Esophagus muscularis mucosa (tissue), 4 donors: ENCODE data around the gene PDK1. TPM values are rescaled to one million over a fixed set of nuclear protein-coding genes. Genes with fewer than 3 reads are reported as not detected.
"Not testable (repeated sequence)": the region's sequence is repeated elsewhere in the genome, so short reads cannot be mapped to it uniquely, and the experiment has no call there.

Experiments used
- DNase-seq: peaks from one replicate; pipeline ENCODE4 v3.0.0-alpha.2; 2017; ENCODE audit errors: extremely low spot score
- H3K27ac ChIP-seq, 4 donors: fragments of 200-600 bp; sonication (generic); replicated peaks in 1 of 4; 1 replicate in 3 of 4; 2 replicates in 1 of 4; pipeline ENCODE4 v1.5.1; 2016 to 2019; ENCODE audit warnings: mild to moderate bottlenecking in 1 of 4
- H3K27me3 ChIP-seq, 4 donors: fragments of 200-600 bp; sonication (generic); one replicate each; pipeline versions ENCODE4 v1.5.1 to v1.6.0; 2016 to 2019
- H3K36me3 ChIP-seq, 4 donors: fragments of 200-600 bp; sonication (generic); one replicate each; pipeline ENCODE4 v1.5.1; 2016 to 2019
- H3K4me1 ChIP-seq, 4 donors: fragments of 200-600 bp; sonication (generic); one replicate each; pipeline ENCODE4 v1.5.1; 2016 to 2019
- H3K4me3 ChIP-seq, 4 donors: fragments of 200-600 bp; sonication (generic); 1 replicate in 2 of 4; 2 replicates in 2 of 4; pipeline ENCODE4 v1.5.1; 2016 to 2019; ENCODE audit warnings: mild to moderate bottlenecking in 4 of 4, moderate library complexity in 1 of 4
- H3K9me3 ChIP-seq, 4 donors: fragments of 200-600 bp; sonication (generic); 1 replicate in 3 of 4; 2 replicates in 1 of 4; pipeline ENCODE4 v1.5.1; 2016 to 2019
- EP300 ChIP-seq: sonication (generic); formaldehyde crosslinking; IDR thresholded peaks from one replicate; pipeline ENCODE4 v1.6.1; 2017; ENCODE audit warnings: antibody characterized with exemption
- POLR2A ChIP-seq: fragments of 450-650 bp; IDR thresholded peaks from one replicate; pipeline ENCODE4 v1.6.1; 2017; ENCODE audit warnings: antibody characterized with exemption, moderate library complexity, mild to moderate bottlenecking, low read depth
- POLR2AphosphoS5 ChIP-seq, 2 donors: sonication (generic); formaldehyde crosslinking; IDR thresholded peaks; one replicate each; pipeline ENCODE4 v1.6.1; 2017; ENCODE audit warnings: antibody characterized with exemption in 2 of 2
- WGBS: methylation state at CpG from one replicate; pipeline ENCODE4 v1.1.5; 2018; 5-methylcytosine and 5-hydroxymethylcytosine counted together
- intact Hi-C: fragments of 100-400 bp; cut with DNase I; formaldehyde crosslinking; loops from one replicate; pipeline ENCODE4 v1.15.1; 2023
- total RNA-seq, 4 donors: library from RNA; depleted of rRNA; stranded (reverse); fragments of >200 nt; gene quantifications; one replicate each; pipeline versions ENCODE4 v1.1.0 to v1.2.1, GENCODE V29; 2016
- TF ChIP-seq, protein P1 (sequence below), 3 experiments: fragments of 200-600 bp in 2 of 3; fragments of 450-650 bp in 1 of 3; sonication (generic) in 2 of 3; IDR thresholded peaks; one replicate each; pipeline ENCODE4 v1.5.1; 2017 to 2019; ENCODE audit warnings: antibody characterized with exemption in 3 of 3, mild to moderate bottlenecking in 2 of 3, moderate library complexity in 1 of 3

Gene PDK1
- total RNA-seq, 4 donors from 2014 or later, result 5.1 to 15.8 (median 11.2) TPM

DNA sequence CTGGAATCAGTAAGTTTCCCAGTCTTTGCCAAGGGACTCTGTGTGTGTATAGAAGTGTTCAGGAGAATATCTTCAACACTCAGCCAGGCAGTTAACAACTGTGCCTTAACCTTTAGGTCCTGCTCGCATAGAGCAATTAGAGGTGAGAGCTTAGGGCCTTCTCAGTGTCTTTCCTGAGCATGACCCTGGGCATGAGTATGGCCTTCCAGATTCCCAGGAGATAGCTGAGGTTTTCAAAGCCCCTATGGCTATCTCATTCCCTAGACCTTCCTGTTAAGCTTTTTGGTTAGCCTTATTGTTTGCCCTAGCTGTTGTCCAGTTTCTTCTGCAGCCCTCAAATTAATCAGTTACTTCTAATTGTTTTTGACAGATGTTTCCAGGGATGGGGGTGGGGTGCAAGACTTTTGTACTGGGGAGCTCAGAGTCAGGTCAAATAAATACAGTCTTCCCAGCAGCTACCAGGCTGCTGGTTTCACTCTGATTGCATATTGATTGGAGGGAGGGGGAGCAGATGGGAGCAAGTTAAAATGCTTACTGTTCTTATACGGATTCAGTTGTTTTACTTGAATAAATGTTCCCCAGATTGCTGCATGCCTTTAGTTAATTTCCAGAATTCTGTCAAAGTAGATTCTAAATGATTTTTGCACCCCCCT, 23.1 kb downstream of the PDK1 start:
- Histone ChIP-seq H3K27ac (no peak overlapping the region), H3K36me3 (peaks cover 13 to 36% (median 17%) of the 10 kb centered on the region in 4 donors), H3K9me3 (peaks cover 0 to 31% (median 15%) of the 10 kb centered on the region in 4 donors), H3K4me1 (no peaks in the 10 kb centered on the region), H3K27me3 (no peaks in the 10 kb centered on the region), H3K4me3 (no peak overlapping the region)
- DNase-seq, result no peak
- WGBS, result 87% methylated on average over 2 of the region's 2 CpGs
- intact Hi-C loops, result no loop called here
- TF ChIP-seq, protein P1, sequence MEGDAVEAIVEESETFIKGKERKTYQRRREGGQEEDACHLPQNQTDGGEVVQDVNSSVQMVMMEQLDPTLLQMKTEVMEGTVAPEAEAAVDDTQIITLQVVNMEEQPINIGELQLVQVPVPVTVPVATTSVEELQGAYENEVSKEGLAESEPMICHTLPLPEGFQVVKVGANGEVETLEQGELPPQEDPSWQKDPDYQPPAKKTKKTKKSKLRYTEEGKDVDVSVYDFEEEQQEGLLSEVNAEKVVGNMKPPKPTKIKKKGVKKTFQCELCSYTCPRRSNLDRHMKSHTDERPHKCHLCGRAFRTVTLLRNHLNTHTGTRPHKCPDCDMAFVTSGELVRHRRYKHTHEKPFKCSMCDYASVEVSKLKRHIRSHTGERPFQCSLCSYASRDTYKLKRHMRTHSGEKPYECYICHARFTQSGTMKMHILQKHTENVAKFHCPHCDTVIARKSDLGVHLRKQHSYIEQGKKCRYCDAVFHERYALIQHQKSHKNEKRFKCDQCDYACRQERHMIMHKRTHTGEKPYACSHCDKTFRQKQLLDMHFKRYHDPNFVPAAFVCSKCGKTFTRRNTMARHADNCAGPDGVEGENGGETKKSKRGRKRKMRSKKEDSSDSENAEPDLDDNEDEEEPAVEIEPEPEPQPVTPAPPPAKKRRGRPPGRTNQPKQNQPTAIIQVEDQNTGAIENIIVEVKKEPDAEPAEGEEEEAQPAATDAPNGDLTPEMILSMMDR (IDR thresholded peaks at IDR 0.05), result no peak
- no peak for TF ChIP-seq POLR2A
- no peak for TF ChIP-seq EP300
- no peak for TF ChIP-seq POLR2AphosphoS5 (IDR thresholded peaks at IDR 0.05)

DNA sequence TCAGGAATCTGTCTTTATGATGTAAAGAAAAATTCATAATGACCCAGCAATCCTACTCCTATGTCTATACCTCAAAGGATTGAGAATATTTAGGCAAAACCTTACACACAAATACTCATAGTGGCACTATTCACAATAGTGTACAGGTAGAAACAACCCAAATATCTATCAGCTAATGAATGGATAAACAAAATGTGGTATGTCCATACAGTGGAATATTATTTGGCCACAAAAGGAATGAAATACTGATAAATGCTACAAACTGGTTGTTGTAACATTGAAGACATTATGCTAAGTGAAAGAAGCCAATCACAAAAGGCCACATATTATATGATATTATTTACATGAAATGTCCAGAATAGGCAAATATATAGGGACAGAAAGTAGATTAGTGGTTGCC, 24.7 kb downstream of the PDK1 start:
- H3K9me3 ChIP-seq, result peaks cover 0 to 17% (median 7%) of the 10 kb centered on the region in 4 donors
- peaks cover 13 to 37% (median 17%) of the 10 kb centered on the region in 4 donors for H3K36me3 ChIP-seq
- DNase-seq, result no peak
- no peaks in the 10 kb centered on the region for H3K4me1 ChIP-seq
- H3K27me3 ChIP-seq, result no peaks in the 10 kb centered on the region
- H3K27ac ChIP-seq, result no peak overlapping the region
- intact Hi-C loops, result no loop called here
- H3K4me3 ChIP-seq, result no peak overlapping the region
- no peak for TF ChIP-seq POLR2A
- TF ChIP-seq, protein P1 (IDR thresholded peaks at IDR 0.05), result no peak
- no peak for TF ChIP-seq EP300
- no peak for TF ChIP-seq POLR2AphosphoS5 (IDR thresholded peaks at IDR 0.05)

DNA sequence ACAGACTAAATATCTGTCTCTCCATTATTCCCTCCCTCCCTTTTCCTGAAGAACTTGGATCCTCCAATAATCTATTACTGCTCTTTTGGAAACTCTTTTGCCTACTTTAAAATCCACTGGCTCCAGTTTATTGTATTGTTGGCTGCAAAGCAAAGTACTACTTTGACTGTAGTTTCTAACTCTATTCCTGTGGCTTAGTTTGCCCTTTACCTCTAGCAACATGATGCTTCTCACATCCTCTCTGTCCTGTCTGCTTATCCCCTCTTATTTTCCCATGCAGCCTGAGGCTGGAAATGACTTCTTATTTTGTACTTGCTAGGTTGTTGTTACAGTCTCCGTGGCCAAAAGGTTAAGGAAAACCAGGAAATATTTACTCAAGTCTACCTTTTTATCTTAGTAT, 26.8 kb downstream of the PDK1 start:
- H3K27me3 ChIP-seq, result no peaks in the 10 kb centered on the region
- H3K27ac ChIP-seq, result no peak overlapping the region
- no peak for TF ChIP-seq POLR2A
- WGBS, result 97% methylated on average over 1 of the region's 1 CpG
- intact Hi-C loops, result no loop called here
- H3K4me1 ChIP-seq, result no peaks in the 10 kb centered on the region
- no peak overlapping the region for H3K4me3 ChIP-seq
- peaks cover 0 to 13% (median 2%) of the 10 kb centered on the region in 4 donors for H3K9me3 ChIP-seq
- DNase-seq, result no peak
- peaks cover 15 to 53% (median 29%) of the 10 kb centered on the region in 4 donors for H3K36me3 ChIP-seq

DNA sequence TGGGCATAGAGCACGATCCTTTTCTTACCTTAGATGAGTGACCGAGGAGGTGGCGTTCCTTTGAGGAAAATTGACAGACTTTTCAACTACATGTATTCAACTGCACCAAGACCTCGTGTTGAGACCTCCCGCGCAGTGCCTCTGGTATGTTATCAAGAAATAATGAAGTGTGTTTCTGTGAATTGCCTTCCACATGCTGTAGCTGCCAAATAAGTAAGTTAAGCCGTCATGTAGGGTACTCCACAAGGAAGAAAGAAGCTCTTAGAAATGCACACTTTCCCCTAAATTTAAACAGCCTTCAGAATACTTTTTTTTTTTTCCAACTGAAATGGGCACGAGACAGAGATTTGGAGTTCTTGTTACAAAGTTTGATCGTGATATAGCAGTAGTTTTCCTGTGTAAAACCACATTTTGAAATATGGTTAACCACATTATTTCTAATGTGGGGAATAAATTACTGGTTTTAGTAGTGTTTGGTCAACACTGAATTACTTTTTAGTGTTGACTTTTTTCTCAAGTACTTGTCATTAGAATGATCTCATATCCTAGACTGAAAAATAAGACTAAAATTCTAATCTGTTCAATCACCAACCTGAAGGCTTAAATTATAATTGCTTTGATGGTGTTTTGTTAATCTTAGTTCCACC, 30.5 kb downstream of the PDK1 start:
- Histone ChIP-seq H3K27me3 (no peaks in the 10 kb centered on the region), H3K36me3 (peaks cover 14 to 69% (median 38%) of the 10 kb centered on the region in 4 donors), H3K9me3 (no peaks in the 10 kb centered on the region), H3K4me3 (no peak overlapping the region), H3K27ac (no peak overlapping the region), H3K4me1 (no peaks in the 10 kb centered on the region)
- WGBS, result 93% methylated on average over 9 of the region's 9 CpGs
- DNase-seq, result no peak
- no peak for TF ChIP-seq POLR2A
- no peak for TF ChIP-seq EP300
- TF ChIP-seq POLR2AphosphoS5 (IDR thresholded peaks at IDR 0.05), result no peak
- TF ChIP-seq, protein P1 (IDR thresholded peaks at IDR 0.05), result no peak
- intact Hi-C loops, result no loop called here

DNA sequence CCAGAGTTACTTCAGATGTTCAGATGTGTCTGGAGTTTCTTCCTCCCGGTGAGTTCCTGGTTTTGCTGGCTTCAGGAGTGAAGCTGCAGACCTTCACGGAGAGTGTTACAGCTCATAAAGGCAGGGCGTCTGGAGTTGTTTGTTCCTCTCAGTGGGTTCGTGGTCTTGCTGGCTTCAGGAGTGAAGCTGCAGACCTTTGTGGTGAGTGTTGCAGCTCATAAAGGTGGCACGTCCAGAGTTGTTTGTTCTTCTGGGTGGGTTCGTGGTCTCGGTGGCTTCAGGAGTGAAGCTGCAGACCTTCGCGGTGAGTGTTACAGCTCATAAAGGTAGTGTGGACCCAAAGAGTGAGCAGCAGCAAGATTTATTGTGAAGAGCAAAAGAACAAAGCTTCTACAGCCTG, 31.3 kb downstream of the PDK1 start:
- H3K4me1 ChIP-seq, H3K27me3 ChIP-seq, H3K4me3 ChIP-seq, DNase-seq, intact Hi-C loops, H3K27ac ChIP-seq, H3K9me3 ChIP-seq: not testable (repeated sequence)
- WGBS, result 86% methylated on average over 8 of the region's 9 CpGs
- peaks cover 5 to 64% (median 32%) of the 10 kb centered on the region in 4 donors for H3K36me3 ChIP-seq

DNA sequence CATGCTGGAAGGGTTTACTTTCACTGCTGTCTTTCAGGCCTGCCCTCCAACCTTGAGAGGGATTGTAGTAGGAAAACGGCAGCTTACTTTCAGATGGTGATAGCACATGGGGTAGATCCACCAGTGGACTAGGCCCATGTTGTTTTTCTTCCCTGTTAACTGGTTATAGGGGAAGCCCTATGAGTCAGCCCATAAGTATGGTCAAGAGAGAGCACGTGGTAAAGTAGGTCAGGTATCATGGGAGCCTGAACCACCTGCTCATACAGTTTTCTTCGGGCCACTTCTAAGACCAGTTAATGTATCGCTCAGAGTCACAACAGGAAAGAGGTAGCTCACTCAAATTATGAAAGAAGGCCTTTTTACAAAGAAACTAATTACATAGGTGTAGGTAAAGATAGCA, 33.0 kb downstream of the PDK1 start:
- Histone ChIP-seq H3K9me3 (no peaks in the 10 kb centered on the region), H3K4me1 (no peaks in the 10 kb centered on the region), H3K4me3 (no peak overlapping the region), H3K36me3 (peaks cover 3 to 62% (median 27%) of the 10 kb centered on the region in 4 donors), H3K27me3 (no peaks in the 10 kb centered on the region), H3K27ac (no peak overlapping the region)
- TF ChIP-seq POLR2AphosphoS5 (IDR thresholded peaks at IDR 0.05), result no peak
- no peak for TF ChIP-seq POLR2A
- TF ChIP-seq, protein P1 (IDR thresholded peaks at IDR 0.05), result no peak
- no peak for TF ChIP-seq EP300
- DNase-seq, result no peak
- intact Hi-C loops, result no loop called here
- 94% methylated on average over 4 of the region's 4 CpGs for WGBS

DNA sequence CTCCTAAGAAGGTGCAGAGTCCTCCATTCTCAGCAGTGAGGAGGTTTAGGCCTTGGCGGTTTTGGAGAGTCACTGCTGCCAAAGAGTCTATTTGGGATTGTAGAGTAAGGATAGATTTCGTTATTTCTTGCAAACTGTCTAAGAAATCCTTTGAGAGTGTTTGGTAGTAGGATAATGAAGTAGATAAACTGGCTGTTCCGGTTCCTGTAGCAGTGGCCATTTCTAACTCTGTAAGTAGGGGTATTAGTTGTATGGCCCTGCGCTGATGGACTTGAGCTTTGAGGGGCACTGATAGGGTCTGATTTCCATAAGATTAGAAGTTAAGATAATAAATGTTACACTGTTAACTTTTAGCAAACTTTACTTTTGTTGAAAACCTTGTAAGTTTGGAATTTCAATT, 35.5 kb downstream of the PDK1 start:
- intact Hi-C loops, result loop anchor here (10.0 kb wide), 1 partner anchor 123 kb away; no protein-coding TSS in a partner anchor
- not testable (repeated sequence) for H3K27ac ChIP-seq, H3K4me3 ChIP-seq, H3K27me3 ChIP-seq, DNase-seq, H3K4me1 ChIP-seq, H3K9me3 ChIP-seq
- WGBS, result 96% methylated on average over 4 of the region's 4 CpGs
- peaks cover 19 to 65% (median 38%) of the 10 kb centered on the region in 4 donors for H3K36me3 ChIP-seq

DNA sequence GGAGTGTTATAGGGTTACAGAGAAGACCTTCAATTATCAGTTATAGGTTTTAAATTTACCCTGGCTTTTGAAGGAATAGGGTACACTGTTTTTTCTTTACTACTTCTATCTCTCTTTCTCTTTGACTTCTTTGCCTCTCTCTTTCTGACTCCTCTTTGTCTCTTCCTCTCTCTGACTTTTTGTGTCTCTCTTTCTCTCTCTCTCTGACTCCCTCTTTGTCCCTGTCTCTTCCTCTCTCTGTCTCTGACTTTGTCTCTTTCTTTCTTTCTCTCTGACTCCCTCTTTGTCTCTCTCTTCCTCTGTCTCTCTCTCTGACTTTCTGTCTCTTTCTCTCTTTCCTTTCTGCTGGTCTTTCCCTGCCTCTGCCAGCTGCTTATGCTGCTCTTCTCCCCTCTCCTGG, 36.3 kb downstream of the PDK1 start:
- not testable (repeated sequence) for H3K9me3 ChIP-seq, H3K4me1 ChIP-seq, DNase-seq, H3K4me3 ChIP-seq, H3K27me3 ChIP-seq, H3K27ac ChIP-seq
- intact Hi-C loops, result loop anchor here (10.0 kb wide), 1 partner anchor 123 kb away; no protein-coding TSS in a partner anchor
- H3K36me3 ChIP-seq, result peaks cover 27 to 65% (median 40%) of the 10 kb centered on the region in 4 donors
